Brain pericyte (primary cell): ENCODE data around the gene ZDHHC21.
"Not testable (repeated sequence)": the region's sequence is repeated elsewhere in the genome, so short reads cannot be mapped to it uniquely, and the experiment has no call there.

Experiments used
- DNase-seq: peaks from one replicate; pipeline ENCODE4 v3.0.0-alpha.2; 2012; ENCODE audit warnings: low read depth, low spot score

The ZDHHC21 gene

DNA sequence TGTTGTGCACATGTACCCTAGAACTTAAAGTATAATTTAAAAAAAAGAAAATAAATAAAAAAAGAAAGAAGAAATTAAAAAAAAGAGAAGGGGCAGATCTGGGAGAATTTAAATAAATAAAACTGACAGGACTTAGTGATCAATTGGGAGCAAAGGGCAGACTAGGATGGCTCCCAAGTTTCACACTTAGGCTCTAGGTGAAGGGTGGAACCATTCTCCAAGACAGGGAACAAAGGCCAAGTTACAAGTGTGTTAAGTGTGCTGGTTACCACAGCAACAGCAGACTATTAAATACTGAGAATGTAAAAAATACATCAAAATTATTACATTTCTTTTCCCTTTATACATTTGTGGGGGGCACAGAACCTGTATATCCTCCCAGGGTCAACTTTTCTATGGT, 7.1 kb downstream of the ZDHHC21 start:
- DNase-seq = no peak

DNA sequence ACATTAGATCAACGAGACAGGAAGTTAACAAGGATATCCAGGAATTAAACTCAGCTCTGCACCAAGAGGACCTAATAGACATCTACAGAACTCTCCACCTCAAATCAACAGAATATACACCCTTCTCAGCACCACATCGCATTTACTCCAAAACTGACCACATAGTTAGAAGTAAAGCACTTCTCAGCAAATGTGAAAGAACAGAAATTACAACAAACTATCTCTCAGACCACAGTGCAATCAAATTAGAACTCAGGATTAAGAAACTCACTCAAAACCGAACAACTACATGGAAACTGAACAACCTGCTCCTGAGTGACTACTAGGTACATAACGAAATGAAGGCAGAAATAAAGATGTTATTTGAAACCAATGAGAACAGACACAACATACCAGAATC, 10.6 kb downstream of the ZDHHC21 start:
- DNase-seq = not testable (repeated sequence)

GRCh38 chr9:14678776-14679175, 14.5 kb downstream of the ZDHHC21 start:
- DNase-seq = no peak

DNA sequence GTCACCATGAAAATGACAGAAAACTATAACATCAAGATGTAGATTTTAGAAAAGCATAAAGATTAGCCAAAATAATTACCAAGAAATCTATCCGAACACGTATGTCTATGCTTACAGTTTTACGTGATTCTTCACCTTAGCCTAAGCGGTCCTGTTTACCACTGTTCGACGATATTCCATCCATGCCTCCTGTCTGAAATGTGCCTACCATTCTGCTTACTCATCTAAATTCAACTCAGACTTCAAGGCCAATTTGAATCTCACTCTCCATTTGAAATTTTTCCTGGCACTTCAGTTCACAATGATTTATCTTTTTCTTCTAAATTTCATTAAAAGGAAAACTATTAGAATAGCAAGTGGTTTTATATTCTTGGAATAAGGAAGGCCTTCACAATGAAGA, 15.4 kb downstream of the ZDHHC21 start:
- no peak for DNase-seq

GRCh38 chr9:14677396-14677795, 15.8 kb downstream of the ZDHHC21 start:
- DNase-seq = no peak

- DNase-seq = no peak
Observed at GRCh38 chr9:14674630-14675029, 18.6 kb downstream of the ZDHHC21 start.

- DNase-seq = no peak
Observed at GRCh38 chr9:14671377-14671776, 21.9 kb downstream of the ZDHHC21 start.

DNA sequence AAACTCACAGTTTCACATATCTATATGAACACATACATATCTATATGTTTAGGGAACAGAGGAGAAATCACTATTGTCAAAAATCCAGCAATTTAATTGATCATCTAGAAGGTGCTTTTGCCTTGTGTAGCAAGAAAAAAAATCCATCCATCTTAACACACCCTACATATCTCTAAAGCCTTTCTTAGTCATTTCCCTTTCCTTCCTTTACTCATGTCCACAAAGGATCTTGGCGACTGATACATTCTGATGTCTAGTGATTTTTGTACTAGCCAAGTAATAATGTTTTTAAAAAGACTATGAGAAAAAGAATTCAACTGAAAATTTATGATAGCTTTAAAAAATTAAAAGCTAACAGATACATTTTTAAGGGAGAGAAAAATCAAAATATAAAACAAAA, 22.5 kb downstream of the ZDHHC21 start:
- DNase-seq = no peak

GRCh38 chr9:14664022-14664421, 29.2 kb downstream of the ZDHHC21 start:
- not testable (repeated sequence) for DNase-seq

- no peak for DNase-seq
Observed at GRCh38 chr9:14662060-14662453, 31.2 kb downstream of the ZDHHC21 start.

DNA sequence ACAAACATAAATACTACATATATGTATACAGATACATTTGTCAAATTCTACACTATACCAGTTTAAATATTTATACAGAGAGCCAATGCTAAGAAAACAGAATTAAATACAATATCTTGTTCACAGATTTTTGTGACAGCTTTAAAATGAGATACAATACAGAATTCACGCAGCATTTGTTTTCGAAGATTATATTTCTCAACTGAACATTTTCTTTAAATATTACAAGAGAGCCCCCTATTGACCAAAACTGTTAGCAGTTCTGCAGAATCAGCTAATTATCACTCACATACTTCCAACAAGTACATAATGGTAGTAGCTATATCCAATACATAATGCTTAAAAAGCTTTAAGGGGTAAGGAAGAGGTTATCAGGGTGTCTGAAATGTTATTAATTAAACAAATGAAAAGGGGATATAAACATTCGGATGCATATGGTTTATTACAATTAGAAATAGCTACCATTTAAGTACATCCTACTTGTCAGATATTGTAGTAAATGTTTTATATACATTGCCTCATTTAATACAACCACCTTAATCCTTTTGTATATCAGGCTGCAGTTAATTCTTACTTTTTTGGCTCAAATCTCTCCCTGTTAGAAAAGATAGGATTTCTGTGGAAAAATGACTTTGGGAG, 31.7 kb downstream of the ZDHHC21 start:
- no peak for DNase-seq

DNA sequence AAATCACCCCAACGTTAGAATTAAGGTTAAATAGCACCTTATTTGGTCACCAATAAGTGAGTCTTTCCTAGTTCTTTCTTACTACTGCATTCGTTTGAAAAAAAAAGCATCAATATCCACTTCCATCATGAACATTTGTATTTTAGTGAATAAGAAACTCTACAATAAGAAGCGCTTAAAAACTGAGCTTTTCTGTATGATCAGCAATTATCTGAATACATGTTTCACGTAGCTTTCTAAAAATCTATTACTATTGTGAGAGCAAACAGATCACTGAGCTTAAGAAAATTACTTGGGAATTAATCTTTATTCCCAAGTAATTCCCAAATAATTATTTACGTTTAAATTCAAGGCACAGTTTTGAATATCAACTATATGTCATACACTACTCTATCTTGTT, 32.5 kb downstream of the ZDHHC21 start:
- DNase-seq = no peak

GRCh38 chr9:14654932-14655331, 38.3 kb downstream of the ZDHHC21 start:
- DNase-seq = no peak

DNA sequence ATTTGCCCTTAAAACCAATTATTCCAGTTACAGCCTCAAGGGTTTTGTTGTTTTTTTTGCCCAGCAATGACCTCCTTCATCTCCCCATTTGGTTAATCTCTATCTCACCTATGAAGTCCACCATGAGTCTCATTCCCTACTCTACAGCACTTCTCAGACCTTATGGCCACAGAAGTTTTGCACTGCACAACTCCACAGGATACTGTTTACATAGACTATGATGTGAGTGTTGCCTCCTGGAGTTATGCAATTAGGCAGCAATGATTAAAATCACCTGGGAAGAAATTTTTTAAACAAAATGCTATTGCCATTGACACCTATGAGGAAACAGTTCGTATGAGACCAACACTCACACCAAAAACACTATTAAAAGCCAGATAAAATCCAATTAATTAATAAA, 39.7 kb downstream of the ZDHHC21 start:
- no peak for DNase-seq

GRCh38 chr9:14652729-14653377, 40.4 kb downstream of the ZDHHC21 start:
- DNase-seq = no peak

- no peak for DNase-seq
Observed at GRCh38 chr9:14650596-14650995, 42.6 kb downstream of the ZDHHC21 start.

- no peak for DNase-seq
Observed at GRCh38 chr9:14645648-14646047, 47.6 kb downstream of the ZDHHC21 start.

DNA sequence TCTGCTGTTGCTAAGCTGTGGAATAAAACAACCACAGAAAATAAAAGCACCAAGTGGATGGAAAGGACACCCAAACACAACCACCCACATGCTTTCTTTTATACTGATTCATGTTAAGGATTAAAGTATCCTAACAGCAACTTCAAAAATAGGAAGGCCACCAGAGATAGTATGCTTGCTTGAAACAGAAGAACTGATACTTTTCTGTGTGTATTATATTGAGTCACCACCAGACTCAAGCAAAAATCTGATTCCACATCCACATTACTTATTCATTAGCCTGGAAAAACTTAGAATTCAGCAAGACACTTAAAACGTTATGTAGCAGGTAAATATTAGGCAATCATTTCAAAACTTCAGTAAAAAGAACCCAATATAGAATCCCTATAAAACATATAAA, 52.3 kb downstream of the ZDHHC21 start:
- no peak for DNase-seq

DNA sequence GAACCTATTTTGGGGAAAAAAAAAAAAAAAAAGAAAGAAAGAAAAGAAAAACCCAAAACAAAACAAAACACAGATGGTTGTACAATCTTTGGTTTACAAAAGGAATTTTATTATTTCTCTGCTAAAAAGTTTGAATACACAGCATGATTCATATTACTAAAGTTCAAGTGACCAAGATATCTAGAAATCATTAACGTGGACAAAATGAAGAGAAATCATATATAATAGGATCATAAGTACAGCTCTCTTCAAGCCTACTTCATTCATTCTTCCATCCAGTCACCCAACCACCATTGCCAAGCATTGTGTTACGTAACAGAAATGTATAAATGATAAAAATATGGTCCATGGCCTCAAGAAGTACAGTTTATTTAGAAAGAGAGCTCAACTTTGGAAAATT, 52.9 kb downstream of the ZDHHC21 start:
- DNase-seq = no peak

DNA sequence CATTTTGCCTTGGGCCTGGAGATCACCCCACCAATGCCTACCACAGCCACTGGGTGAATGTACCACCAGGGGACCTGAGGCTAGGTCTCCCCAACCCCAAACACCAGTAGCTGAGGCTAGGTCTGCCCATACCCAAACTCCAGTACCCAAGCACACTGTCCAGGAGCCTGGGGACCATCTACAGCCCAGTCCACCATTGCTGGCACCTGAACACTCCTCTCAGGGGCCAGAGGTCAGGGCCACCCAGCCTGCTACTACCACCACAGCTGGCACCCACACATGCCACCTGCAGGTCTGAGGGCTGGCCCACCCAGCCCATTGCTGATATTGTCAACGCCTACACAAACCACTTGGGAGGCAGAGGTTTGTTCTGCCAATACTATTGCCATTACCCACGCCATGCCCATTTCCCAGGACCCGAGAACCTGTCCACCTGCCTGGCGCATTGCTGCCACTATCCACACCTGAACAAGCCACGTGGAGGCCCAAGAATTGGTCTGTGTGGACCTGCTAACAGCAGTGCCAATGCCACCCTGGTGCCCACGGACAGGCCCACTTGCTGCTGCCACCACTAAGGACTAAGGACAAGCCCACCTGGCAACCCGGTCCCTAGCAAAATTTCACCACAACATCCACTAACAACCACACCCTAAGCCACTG, 59.2 kb downstream of the ZDHHC21 start:
- no peak for DNase-seq

GRCh38 chr9:14633148-14633547, 60.1 kb downstream of the ZDHHC21 start:
- DNase-seq = no peak

GRCh38 chr9:14627513-14627912, 65.7 kb downstream of the ZDHHC21 start:
- no peak for DNase-seq

DNA sequence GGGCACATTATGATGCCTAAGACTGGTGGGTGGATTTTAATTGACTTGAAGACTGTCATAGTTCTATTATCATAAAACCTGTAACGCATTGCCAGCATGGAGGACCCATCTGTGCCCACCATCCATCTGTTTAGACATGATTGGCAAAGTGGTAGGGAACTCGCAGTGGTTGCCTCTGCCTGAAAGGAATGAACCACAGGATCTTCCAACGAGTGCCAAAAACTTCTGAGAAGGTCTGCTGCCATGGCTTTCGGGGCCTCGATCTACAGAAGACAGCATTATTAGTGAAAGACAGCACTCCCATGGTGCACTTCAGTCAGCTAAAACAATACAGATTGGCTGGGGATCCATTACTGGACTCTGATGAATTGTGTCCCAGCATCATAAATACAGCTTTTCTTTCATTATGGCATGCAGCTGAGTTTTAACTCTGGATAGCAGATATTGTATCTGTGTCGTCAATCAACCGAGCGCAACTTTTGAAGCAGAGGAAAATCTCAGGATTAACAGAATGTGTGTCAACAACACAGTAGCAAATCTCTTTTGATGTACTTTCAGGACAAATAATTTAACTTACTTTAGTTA, 74.3 kb downstream of the ZDHHC21 start:
- DNase-seq = no peak
